ENCODE measurements around the gene SLC6A16.

Gene SLC6A16

DNA sequence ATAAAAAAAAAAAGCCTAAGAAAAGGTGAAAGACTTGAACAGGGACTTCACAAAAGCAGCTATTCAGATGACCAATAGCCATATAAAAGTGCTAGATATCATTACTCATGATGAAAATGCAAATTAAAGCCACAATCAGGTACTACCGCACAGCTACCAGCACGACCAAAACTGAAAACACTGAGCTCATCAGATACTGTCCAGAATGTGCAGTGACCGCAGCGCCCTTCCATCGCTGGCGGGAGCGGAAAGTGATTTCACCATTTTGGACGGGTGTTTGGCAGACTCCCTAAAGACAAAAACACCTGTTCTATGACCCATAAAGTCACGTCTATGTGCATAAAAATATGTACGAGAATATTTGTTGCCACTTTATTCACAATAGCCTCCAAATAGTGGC is 60.7 kb downstream of the SLC6A16 start:
- no peak for DNase-seq

DNA sequence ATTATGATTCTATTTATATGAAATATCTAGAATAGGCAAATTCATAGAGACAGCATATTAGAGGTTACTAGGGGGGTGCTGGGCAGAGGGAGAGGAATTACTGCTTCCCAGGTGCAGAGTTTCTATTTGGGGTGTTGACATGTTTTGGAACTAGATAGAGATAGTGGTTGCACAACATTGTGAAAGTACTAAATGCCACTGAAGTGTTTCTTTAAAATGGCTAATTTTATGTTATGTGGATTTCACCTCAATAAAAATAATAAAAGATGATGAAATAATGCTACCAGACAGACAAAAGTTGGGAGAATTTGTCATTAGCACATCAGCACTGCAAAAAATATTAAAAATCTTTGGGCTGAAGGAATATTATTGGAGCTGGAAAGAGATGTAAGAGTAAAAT is 63.4 kb downstream of the SLC6A16 start:
- no peak for DNase-seq

DNA sequence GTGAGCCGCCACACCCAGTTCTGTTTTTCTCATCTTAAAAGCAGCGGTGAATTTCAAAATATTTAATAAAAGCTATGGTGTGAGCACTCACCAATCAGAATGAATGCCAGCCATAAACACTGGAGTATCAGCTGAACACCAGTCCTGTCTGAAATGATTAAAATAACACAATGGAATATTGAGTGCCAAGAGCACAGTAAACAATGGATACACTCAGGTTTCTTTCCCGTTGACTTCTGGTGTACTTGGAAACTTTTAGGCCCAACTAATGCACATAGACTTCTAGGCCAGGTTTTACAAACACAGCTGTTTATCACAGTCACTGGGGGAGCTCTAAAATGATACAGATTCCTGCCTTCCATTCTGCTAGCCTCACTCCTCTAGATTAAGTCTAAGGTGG is 68.3 kb downstream of the SLC6A16 start:
- DNase-seq, result no peak

- DNase-seq, result no peak
Observed at GRCh38 chr19:49255674-49256073, 69.3 kb downstream of the SLC6A16 start.

DNA sequence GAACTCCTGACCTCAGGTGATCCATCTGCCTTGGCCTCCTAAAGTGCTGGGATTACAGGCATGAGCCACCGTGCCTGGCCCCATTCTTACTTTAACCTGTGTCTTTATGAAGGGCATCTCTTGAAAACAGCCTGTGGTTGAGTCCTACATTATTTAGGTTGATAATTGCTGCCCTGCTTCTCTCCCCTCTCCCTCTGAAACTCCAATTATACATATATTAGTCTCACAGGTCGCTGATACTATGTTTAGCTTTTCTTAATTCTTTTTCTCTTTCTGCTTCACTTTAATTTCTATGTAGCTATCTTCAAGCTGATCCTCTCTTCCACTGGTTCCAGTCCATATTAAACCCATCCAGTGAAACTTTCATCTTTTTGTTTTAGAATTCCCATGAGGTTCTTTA is 75.1 kb downstream of the SLC6A16 start:
- DNase-seq, result no peak

DNA sequence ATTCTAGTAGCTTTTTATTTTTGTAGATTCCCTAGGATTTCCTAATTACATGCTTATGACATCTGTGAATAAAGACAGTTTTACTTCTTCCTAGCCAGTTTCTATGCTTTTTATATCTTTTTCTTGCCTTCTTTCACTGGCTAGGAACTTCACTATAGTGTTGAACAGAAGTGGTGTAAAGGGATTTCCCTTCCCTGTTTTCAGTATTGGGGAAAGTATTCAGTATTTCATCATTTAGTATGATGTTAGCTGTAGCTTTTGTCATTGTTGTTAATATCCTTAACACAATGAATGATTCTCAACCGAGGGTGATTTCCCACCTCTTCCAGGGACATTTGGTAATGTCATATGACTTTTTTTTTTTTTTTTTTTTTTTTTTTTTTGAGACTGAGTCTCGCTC is 77.3 kb downstream of the SLC6A16 start:
- DNase-seq, result no peak

- no peak for DNase-seq
Observed at GRCh38 chr19:49244256-49244655, 80.7 kb downstream of the SLC6A16 start.

- no peak for DNase-seq
Observed at GRCh38 chr19:49243726-49244125, 81.3 kb downstream of the SLC6A16 start.

DNA sequence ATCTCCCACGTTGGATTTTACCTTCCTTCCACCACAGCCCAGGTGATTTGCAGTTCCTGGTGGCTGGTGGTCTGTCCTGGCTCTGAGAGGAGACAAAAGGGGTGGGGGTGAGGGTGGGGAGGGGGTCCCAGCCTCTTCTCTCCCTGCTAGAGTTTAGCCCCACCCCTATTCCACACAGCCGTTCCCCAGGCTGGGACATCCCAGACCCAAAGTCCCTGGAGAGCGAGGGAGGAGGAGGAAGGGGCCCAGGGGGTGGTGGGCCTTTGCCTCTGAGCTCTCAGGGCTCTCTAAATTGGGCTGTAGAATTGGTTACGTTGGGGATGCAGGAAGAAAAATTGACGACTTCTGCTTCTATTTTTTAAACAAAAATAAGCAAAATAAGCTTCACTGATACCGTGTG is 81.9 kb downstream of the SLC6A16 start:
- no peak for DNase-seq

DNA sequence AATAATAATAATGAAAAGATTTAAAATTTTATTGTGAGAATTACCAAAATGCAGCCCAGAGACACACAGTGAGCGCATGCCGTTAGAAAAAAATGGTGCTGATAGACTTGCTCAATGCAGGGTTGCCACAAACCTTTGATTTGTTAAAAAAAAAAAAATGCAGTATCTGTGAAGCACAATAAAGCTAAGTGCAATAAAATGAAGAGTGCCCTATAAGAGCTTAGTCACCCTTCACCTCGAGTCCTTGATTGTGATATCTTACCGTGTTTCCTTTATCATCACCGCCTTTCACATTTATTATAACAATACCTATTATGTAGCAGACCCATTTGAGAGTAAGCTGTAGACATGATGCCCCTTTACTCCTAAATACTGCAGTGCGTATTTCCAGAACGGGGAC is 83.2 kb downstream of the SLC6A16 start:
- DNase-seq, result no peak

Data from stimulated activated CD4-positive, alpha-beta T cell treated with anti-CD3 and anti-CD28 coated beads, Interleukin-2, amount 100 ng/mL, for 48 hours (primary cell).